Peyer's patch (tissue), 4 donors: ENCODE data around the gene DNAJC10. TPM values are rescaled to one million over a fixed set of nuclear protein-coding genes. Genes with fewer than 3 reads are reported as not detected.

Experiments used
- DNase-seq, 3 donors: peaks; one replicate each; pipeline ENCODE4 v3.0.0-alpha.2; 2017 to 2019
- H3K27ac ChIP-seq, 4 donors: fragments of 200-600 bp; sonication (generic); one replicate each; pipeline ENCODE4 v1.5.1; 2016 to 2019
- H3K27me3 ChIP-seq, 2 donors: fragments of 200-600 bp; sonication (generic); one replicate each; pipeline ENCODE4 v1.5.1; 2019
- H3K36me3 ChIP-seq, 3 donors: fragments of 200-600 bp; sonication (generic); one replicate each; pipeline ENCODE4 v1.5.1; 2016 to 2019
- H3K4me1 ChIP-seq, 4 donors: fragments of 200-600 bp; sonication (generic); one replicate each; pipeline ENCODE4 v1.5.1; 2016 to 2019
- H3K4me3 ChIP-seq, 4 donors: fragments of 200-600 bp; sonication (generic); 1 replicate in 3 of 4; 2 replicates in 1 of 4; pipeline ENCODE4 v1.5.1; 2016 to 2019; ENCODE audit warnings: mild to moderate bottlenecking in 1 of 4
- H3K9me3 ChIP-seq, 4 donors: fragments of 200-600 bp; sonication (generic); one replicate each; pipeline ENCODE4 v1.5.1; 2016 to 2019; ENCODE audit warnings: mild to moderate bottlenecking in 1 of 4
- POLR2A ChIP-seq, 2 donors: fragments of 450-650 bp; IDR thresholded peaks; one replicate each; pipeline ENCODE4 v1.5.1; 2017; ENCODE audit warnings: antibody characterized with exemption in 2 of 2, mild to moderate bottlenecking in 2 of 2, moderate library complexity in 2 of 2
- total RNA-seq, 4 donors: library from RNA; depleted of rRNA; stranded (reverse); fragments of >200 nt; gene quantifications; one replicate each; pipeline ENCODE4 v1.1.0, GENCODE V29; 2016
- TF ChIP-seq, protein P1 (sequence below), 6 experiments: fragments of 450-650 bp in 4 of 6; fragments of 200-600 bp in 2 of 6; sonication (generic) in 1 of 6; IDR thresholded peaks; one replicate each; pipeline ENCODE4 v1.5.1; 2017 to 2019; ENCODE audit warnings: antibody characterized with exemption in 6 of 6, mild to moderate bottlenecking in 3 of 6, moderate library complexity in 1 of 6

Gene DNAJC10, protein sequence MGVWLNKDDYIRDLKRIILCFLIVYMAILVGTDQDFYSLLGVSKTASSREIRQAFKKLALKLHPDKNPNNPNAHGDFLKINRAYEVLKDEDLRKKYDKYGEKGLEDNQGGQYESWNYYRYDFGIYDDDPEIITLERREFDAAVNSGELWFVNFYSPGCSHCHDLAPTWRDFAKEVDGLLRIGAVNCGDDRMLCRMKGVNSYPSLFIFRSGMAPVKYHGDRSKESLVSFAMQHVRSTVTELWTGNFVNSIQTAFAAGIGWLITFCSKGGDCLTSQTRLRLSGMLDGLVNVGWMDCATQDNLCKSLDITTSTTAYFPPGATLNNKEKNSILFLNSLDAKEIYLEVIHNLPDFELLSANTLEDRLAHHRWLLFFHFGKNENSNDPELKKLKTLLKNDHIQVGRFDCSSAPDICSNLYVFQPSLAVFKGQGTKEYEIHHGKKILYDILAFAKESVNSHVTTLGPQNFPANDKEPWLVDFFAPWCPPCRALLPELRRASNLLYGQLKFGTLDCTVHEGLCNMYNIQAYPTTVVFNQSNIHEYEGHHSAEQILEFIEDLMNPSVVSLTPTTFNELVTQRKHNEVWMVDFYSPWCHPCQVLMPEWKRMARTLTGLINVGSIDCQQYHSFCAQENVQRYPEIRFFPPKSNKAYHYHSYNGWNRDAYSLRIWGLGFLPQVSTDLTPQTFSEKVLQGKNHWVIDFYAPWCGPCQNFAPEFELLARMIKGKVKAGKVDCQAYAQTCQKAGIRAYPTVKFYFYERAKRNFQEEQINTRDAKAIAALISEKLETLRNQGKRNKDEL
- total RNA-seq, result 10 to 100 TPM; 22.9 to 58.6 (median 33.4) TPM

DNA sequence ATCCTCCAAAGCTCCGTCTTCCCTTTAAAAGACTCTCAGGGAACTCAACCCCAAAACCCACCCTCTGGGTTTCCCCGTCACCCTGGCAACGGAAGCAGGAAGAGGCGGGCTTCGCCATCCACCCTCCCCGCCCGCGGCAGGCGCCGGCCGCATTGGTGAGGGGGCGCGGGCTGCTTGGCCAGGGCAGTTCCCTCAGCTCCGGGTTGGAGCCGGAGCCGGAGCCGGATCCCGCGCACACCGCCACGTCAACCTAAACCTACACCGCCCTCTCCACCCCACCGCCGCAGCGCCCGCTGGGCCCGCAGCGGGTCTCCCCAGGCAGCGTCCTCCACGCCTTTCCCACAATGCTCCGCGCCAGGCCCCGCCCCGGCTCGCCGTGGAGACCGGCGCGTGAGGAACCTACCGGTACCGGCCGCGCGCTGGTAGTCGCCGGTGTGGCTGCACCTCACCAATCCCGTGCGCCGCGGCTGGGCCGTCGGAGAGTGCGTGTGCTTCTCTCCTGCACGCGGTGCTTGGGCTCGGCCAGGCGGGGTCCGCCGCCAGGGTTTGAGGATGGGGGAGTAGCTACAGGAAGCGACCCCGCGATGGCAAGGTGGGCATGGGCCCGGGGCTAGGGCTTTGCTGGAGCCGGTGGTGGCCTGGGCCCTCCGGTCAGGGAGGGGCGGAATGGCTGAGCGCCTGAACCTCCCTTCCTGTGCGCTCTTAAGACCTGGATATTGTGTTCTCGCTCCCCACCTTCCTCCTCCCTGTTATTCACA, at the start of gene DNAJC10:
Gene DNAJC10 (plus strand): TSS at position 366 of the 758 bp plus-strand sequence. CDS start 1,830 bp downstream, outside the sequence.
- peak; percentile 47 to 54 for TF ChIP-seq POLR2A (IDR thresholded peaks at IDR 0.05)
- TF ChIP-seq, protein P1, sequence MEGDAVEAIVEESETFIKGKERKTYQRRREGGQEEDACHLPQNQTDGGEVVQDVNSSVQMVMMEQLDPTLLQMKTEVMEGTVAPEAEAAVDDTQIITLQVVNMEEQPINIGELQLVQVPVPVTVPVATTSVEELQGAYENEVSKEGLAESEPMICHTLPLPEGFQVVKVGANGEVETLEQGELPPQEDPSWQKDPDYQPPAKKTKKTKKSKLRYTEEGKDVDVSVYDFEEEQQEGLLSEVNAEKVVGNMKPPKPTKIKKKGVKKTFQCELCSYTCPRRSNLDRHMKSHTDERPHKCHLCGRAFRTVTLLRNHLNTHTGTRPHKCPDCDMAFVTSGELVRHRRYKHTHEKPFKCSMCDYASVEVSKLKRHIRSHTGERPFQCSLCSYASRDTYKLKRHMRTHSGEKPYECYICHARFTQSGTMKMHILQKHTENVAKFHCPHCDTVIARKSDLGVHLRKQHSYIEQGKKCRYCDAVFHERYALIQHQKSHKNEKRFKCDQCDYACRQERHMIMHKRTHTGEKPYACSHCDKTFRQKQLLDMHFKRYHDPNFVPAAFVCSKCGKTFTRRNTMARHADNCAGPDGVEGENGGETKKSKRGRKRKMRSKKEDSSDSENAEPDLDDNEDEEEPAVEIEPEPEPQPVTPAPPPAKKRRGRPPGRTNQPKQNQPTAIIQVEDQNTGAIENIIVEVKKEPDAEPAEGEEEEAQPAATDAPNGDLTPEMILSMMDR (IDR thresholded peaks at IDR 0.05), result peak in 1 of 6 experiments; percentile 3
- DNase-seq, result peak; percentile 85 to 94 (median 93)
- Histone ChIP-seq H3K4me3 (peak within 1 kb of the TSS; percentile 81 to 99 (median 88)), H3K27me3 (no peaks in the 10 kb centered on the region), H3K27ac (peak within 1 kb of the TSS; percentile 79 to 96 (median 86)), H3K9me3 (no peaks in the 10 kb centered on the region), H3K4me1 (peaks cover 0 to 19% (median 2%) of the 10 kb centered on the region in 4 donors), H3K36me3 (peaks cover 0 to 3% (median 0%) of the 10 kb centered on the region in 3 donors)

DNA sequence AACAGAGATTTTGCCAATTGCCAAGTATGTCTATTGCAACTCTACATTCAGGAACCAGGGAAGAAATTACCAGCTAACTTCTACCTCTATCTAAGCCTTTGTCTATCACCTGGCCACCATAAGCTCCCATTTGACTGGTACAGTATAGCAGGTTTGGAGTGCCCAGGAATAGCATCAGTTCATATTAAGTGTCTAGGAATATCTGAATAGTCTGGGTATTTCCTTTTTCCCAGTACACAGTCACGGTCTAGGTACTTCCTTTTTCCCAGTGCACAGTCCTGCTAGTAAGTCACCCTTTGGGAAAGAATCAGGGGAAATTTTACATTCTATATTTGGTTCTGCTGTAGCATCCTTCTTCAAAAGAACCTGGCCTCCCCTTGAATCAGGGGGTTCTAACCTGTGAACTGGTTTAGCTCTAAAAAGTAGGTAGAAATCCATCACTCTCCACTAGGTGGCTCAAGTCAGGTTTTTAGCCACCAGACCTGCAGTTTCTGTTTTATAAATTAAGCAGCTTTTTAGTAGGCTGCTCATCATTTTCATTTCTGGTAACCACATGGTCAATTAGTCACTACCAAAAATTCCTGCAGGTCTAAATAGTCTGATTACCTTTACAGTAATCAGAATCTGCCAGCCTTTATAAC, 49.3 kb upstream of the DNAJC10 start:
- Histone ChIP-seq H3K4me1 (no peaks in the 10 kb centered on the region), H3K36me3 (no peaks in the 10 kb centered on the region), H3K27me3 (no peaks in the 10 kb centered on the region), H3K4me3 (no peak overlapping the region), H3K27ac (no peak overlapping the region), H3K9me3 (no peaks in the 10 kb centered on the region)
- DNase-seq, result no peak
- no peak for TF ChIP-seq POLR2A (IDR thresholded peaks at IDR 0.05)
- TF ChIP-seq, protein P1 (IDR thresholded peaks at IDR 0.05), result peak; percentile 20 to 53 (median 35)

DNA sequence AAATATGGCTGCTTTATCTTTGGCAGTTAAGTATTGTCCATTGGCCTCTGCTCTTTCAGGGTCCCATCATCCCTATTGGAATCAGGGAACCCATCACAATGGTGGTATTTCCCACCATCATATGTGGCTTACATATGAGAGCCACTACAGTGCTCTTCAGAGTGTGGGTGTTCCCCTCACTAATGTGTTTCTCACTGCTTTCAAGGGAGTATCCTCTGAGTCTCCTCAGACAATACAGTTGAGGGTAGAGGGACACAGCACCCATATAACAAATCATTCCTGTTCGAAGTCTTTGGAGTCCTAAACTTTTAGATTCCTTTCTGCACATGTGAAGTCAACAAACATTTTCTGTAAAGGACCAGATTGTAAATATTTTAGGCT, 48.8 kb upstream of the DNAJC10 start:
- Histone ChIP-seq H3K4me1 (no peaks in the 10 kb centered on the region), H3K27me3 (no peaks in the 10 kb centered on the region), H3K4me3 (no peak overlapping the region), H3K9me3 (no peaks in the 10 kb centered on the region), H3K27ac (no peak overlapping the region), H3K36me3 (no peaks in the 10 kb centered on the region)
- no peak for DNase-seq
- no peak for TF ChIP-seq POLR2A (IDR thresholded peaks at IDR 0.05)
- TF ChIP-seq, protein P1 (IDR thresholded peaks at IDR 0.05), result no peak

DNA sequence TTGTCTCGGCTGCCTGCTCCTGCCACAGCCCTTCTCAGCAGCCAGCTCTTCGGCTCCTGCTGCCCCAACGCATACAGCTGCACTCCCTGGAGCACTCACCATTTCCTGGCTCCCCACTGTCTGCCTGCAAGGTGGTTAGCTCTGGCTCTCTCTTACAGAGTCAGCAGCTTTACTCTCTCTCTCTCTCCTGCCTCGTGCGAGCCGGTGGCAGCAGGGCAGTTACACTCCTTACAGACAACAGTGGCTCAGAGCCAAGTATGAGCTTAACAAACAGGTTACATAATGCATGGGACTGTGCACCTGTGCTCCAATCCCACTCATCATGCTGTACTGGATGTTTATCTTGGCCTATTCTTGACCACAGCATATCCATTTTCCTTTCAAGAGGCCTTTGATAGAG, 47.4 kb upstream of the DNAJC10 start:
- no peak for TF ChIP-seq POLR2A (IDR thresholded peaks at IDR 0.05)
- TF ChIP-seq, protein P1 (IDR thresholded peaks at IDR 0.05), result no peak
- Histone ChIP-seq H3K27ac (no peak overlapping the region), H3K36me3 (no peaks in the 10 kb centered on the region), H3K27me3 (no peaks in the 10 kb centered on the region), H3K4me3 (no peak overlapping the region), H3K4me1 (no peaks in the 10 kb centered on the region), H3K9me3 (no peaks in the 10 kb centered on the region)
- no peak for DNase-seq
